MM.1S (cell line): ENCODE measurements around the gene CREBBP.

Experiments
- CTCF ChIP-seq: fragments of 300-600 bp; sonication (generic); IDR thresholded peaks from 2 replicates; pipeline ENCODE4 v1.5.1; 2016; ENCODE audit warnings: antibody characterized with exemption, low read length, mixed read lengths
- EZH2phosphoT487 ChIP-seq: fragments of 300-600 bp; sonication (generic); IDR thresholded peaks from 2 replicates; pipeline ENCODE4 v1.6.1; 2018; ENCODE audit warnings: antibody characterized with exemption, low read length

DNA sequence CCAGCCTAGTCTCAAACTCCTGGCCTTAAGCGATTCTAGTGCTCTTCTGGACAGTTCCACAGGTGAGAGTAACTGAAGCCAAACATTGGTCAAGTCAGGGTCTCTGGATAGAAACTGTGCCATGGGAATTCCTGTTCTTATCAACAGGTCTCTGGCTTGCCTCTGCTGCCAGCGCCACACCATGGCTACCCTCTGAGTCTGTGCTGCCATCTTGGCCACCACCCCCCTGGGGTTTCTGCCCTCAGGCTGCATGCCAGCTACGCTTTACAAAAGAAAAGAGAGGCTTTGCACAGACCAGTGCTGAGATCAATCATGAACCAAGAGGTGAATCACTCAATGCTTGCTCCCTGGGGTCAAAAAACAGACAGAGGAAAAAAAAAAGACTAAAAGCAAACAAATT, 24.4 kb upstream of the CREBBP start:
- TF ChIP-seq CTCF (no peak), EZH2phosphoT487 (no peak)
